ENCODE data around the gene SLC17A3. TPM values are rescaled to one million over a fixed set of nuclear protein-coding genes. Genes with fewer than 3 reads are reported as not detected.

SLC17A3 gene
- total RNA-seq, 1 donor from 2014 or later = not detected

GRCh38 chr6:25875563-25875905 lies 1.5 kb upstream of the SLC17A3 start:
- peaks cover 23% of the 10 kb centered on the region for H3K27me3 Mint-ChIP-seq (ENCODE audit: unreplicated experiment)

GRCh38 chr6:25874822-25875562 lies 949 bp upstream of the SLC17A3 start:
- Mint-ChIP-seq H3K36me3 (ENCODE audit: unreplicated experiment) (no peaks in the 10 kb centered on the region), H3K27me3 (ENCODE audit: unreplicated experiment) (peaks cover 23% of the 10 kb centered on the region), H3K9me3 (ENCODE audit: unreplicated experiment) (no peaks in the 10 kb centered on the region), H3K4me3 (ENCODE audit: unreplicated experiment) (no peak overlapping the region), H3K27ac (ENCODE audit: unreplicated experiment) (no peak overlapping the region), H3K4me1 (ENCODE audit: unreplicated experiment) (no peaks in the 10 kb centered on the region)
- DNase-seq (ENCODE audit: extremely low spot score, unreplicated experiment) = no peak
- no peak for TF ChIP-seq CTCF (IDR thresholded peaks at IDR 0.05)

More at GRCh38 chr6:25875563-25875905, 1.5 kb upstream of the SLC17A3 start:
- Mint-ChIP-seq H3K27ac (ENCODE audit: unreplicated experiment) (no peak overlapping the region), H3K9me3 (ENCODE audit: unreplicated experiment) (no peaks in the 10 kb centered on the region), H3K4me3 (ENCODE audit: unreplicated experiment) (no peak overlapping the region), H3K4me1 (ENCODE audit: unreplicated experiment) (no peaks in the 10 kb centered on the region), H3K36me3 (ENCODE audit: unreplicated experiment) (no peaks in the 10 kb centered on the region)
- no peak for DNase-seq (ENCODE audit: extremely low spot score, unreplicated experiment)
- TF ChIP-seq CTCF (IDR thresholded peaks at IDR 0.05) = no peak

- Mint-ChIP-seq H3K27ac (ENCODE audit: unreplicated experiment) (no peak overlapping the region), H3K36me3 (ENCODE audit: unreplicated experiment) (no peaks in the 10 kb centered on the region), H3K4me3 (ENCODE audit: unreplicated experiment) (no peak overlapping the region), H3K4me1 (ENCODE audit: unreplicated experiment) (no peaks in the 10 kb centered on the region), H3K27me3 (ENCODE audit: unreplicated experiment) (peaks cover 25% of the 10 kb centered on the region), H3K9me3 (ENCODE audit: unreplicated experiment) (no peaks in the 10 kb centered on the region)
- no peak for DNase-seq (ENCODE audit: extremely low spot score, unreplicated experiment)
- no peak for TF ChIP-seq CTCF (IDR thresholded peaks at IDR 0.05)
These were observed 1.2 kb downstream of the SLC17A3 start for GRCh38 chr6:25872814-25873213.

GRCh38 chr6:25869840-25870239 lies 4.2 kb downstream of the SLC17A3 start:
- Mint-ChIP-seq H3K4me3 (ENCODE audit: unreplicated experiment) (no peak overlapping the region), H3K27ac (ENCODE audit: unreplicated experiment) (no peak overlapping the region), H3K9me3 (ENCODE audit: unreplicated experiment) (no peaks in the 10 kb centered on the region), H3K36me3 (ENCODE audit: unreplicated experiment) (no peaks in the 10 kb centered on the region), H3K27me3 (ENCODE audit: unreplicated experiment) (peaks cover 23% of the 10 kb centered on the region), H3K4me1 (ENCODE audit: unreplicated experiment) (no peaks in the 10 kb centered on the region)
- no peak for TF ChIP-seq CTCF (IDR thresholded peaks at IDR 0.05)
- no peak for DNase-seq (ENCODE audit: extremely low spot score, unreplicated experiment)

GRCh38 chr6:25868436-25869183 lies 5.4 kb downstream of the SLC17A3 start:
- no peak overlapping the region for H3K4me3 Mint-ChIP-seq (ENCODE audit: unreplicated experiment)
- H3K36me3 Mint-ChIP-seq (ENCODE audit: unreplicated experiment) = no peaks in the 10 kb centered on the region
- TF ChIP-seq CTCF (IDR thresholded peaks at IDR 0.05) = no peak
- no peak overlapping the region for H3K27ac Mint-ChIP-seq (ENCODE audit: unreplicated experiment)
- DNase-seq (ENCODE audit: extremely low spot score, unreplicated experiment) = no peak
- no peaks in the 10 kb centered on the region for H3K4me1 Mint-ChIP-seq (ENCODE audit: unreplicated experiment)
- no peaks in the 10 kb centered on the region for H3K9me3 Mint-ChIP-seq (ENCODE audit: unreplicated experiment)
- H3K27me3 Mint-ChIP-seq (ENCODE audit: unreplicated experiment) = peaks cover 34% of the 10 kb centered on the region

Data from osteocyte (in vitro differentiated cells).